HG02588 (cell line): ENCODE measurements around the gene PTPN1.
"Not testable (repeated sequence)": the region's sequence is repeated elsewhere in the genome, so short reads cannot be mapped to it uniquely, and the experiment has no call there.

Experiments
- ATAC-seq: cut with Tn5 transposase; IDR thresholded peaks from one replicate; pipeline ENCODE4 v1.9.1; 2021; ENCODE audit warnings: mild to moderate bottlenecking, moderate library complexity; ENCODE audit not compliant: unreplicated experiment

The PTPN1 gene

GRCh38 chr20:50478162-50478990, 31.8 kb upstream of the PTPN1 start:
- ATAC-seq: peak; percentile 70

- ATAC-seq: no peak
Observed at GRCh38 chr20:50481741-50482140, 28.4 kb upstream of the PTPN1 start.

GRCh38 chr20:50482396-50482981, 27.7 kb upstream of the PTPN1 start:
- ATAC-seq: no peak

GRCh38 chr20:50484271-50484976, 25.8 kb upstream of the PTPN1 start:
- ATAC-seq: no peak

GRCh38 chr20:50487397-50487796, 22.8 kb upstream of the PTPN1 start:
- ATAC-seq: no peak

- ATAC-seq: no peak
Observed at GRCh38 chr20:50488236-50488806, 21.9 kb upstream of the PTPN1 start.

GRCh38 chr20:50491168-50491567, 19.0 kb upstream of the PTPN1 start:
- ATAC-seq: no peak

GRCh38 chr20:50491926-50492634, 18.1 kb upstream of the PTPN1 start:
- no peak for ATAC-seq

GRCh38 chr20:50493881-50494253, 16.3 kb upstream of the PTPN1 start:
- no peak for ATAC-seq

- ATAC-seq: no peak
Observed at GRCh38 chr20:50494428-50494827, 15.8 kb upstream of the PTPN1 start.

- ATAC-seq: no peak
Observed at GRCh38 chr20:50496773-50497385, 13.3 kb upstream of the PTPN1 start.

GRCh38 chr20:50498071-50498776, 12.0 kb upstream of the PTPN1 start:
- ATAC-seq: no peak

- ATAC-seq: no peak
Observed at GRCh38 chr20:50499938-50500337, 10.2 kb upstream of the PTPN1 start.

- ATAC-seq: no peak
Observed at GRCh38 chr20:50501972-50502745, 8.0 kb upstream of the PTPN1 start.

- ATAC-seq: no peak
Observed at GRCh38 chr20:50504231-50504823, 5.9 kb upstream of the PTPN1 start.

GRCh38 chr20:50506270-50506579, 4.0 kb upstream of the PTPN1 start:
- no peak for ATAC-seq

GRCh38 chr20:50507745-50508144, 2.4 kb upstream of the PTPN1 start:
- not testable (repeated sequence) for ATAC-seq

- ATAC-seq: no peak
Observed at GRCh38 chr20:50508171-50508755, 1.9 kb upstream of the PTPN1 start.
